ENCODE measurements around the gene HTRA2.

HTRA2 gene

DNA sequence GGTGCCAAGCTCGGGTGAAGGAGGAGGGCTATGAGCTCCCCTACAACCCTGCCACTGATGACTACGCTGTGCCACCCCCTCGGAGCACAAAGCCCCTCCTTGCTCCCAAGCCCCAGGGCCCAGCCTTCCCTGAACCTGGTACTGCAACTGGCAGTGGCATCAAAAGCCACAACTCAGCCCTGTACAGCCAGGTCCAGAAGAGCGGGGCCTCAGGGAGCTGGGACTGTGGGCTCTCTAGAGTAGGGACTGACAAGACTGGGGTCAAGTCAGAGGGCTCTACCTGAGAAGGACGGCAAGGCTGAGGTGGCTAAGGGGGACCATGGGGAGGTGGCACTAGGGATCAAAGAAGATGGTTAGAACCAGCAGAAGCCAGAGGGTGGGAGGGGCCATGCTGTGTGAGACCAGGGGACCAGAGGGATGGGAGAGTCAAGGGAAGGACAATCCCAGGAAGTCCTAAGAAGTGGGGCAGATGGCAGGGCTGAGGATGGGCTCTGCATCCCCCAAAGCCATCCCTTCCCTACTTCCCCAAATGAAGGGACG lies 27.2 kb downstream of the HTRA2 start (continued):
- no peak for TF ChIP-seq CSDC2 (CRISPR knock-in tag; IDR thresholded peaks at IDR 0.05)
- TF ChIP-seq ZFP30 (CRISPR knock-in tag; IDR thresholded peaks at IDR 0.05): no peak
- no peak for TF ChIP-seq ZFP3 (CRISPR knock-in tag; IDR thresholded peaks at IDR 0.05)
- TF ChIP-seq ZNF565 (CRISPR knock-in tag; conservative IDR thresholded peaks at IDR 0.05; ENCODE audit: low read depth): no peak
- TF ChIP-seq TCF4 (CRISPR knock-in tag; IDR thresholded peaks at IDR 0.05; ENCODE audit: borderline replicate concordance): no peak
- TF ChIP-seq ZNF8 (CRISPR knock-in tag; IDR thresholded peaks at IDR 0.05): no peak
- TF ChIP-seq, protein P1, sequence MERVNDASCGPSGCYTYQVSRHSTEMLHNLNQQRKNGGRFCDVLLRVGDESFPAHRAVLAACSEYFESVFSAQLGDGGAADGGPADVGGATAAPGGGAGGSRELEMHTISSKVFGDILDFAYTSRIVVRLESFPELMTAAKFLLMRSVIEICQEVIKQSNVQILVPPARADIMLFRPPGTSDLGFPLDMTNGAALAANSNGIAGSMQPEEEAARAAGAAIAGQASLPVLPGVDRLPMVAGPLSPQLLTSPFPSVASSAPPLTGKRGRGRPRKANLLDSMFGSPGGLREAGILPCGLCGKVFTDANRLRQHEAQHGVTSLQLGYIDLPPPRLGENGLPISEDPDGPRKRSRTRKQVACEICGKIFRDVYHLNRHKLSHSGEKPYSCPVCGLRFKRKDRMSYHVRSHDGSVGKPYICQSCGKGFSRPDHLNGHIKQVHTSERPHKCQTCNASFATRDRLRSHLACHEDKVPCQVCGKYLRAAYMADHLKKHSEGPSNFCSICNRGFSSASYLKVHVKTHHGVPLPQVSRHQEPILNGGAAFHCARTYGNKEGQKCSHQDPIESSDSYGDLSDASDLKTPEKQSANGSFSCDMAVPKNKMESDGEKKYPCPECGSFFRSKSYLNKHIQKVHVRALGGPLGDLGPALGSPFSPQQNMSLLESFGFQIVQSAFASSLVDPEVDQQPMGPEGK (CRISPR knock-in tag; IDR thresholded peaks at IDR 0.05; ENCODE audit: borderline replicate concordance): no peak

DNA sequence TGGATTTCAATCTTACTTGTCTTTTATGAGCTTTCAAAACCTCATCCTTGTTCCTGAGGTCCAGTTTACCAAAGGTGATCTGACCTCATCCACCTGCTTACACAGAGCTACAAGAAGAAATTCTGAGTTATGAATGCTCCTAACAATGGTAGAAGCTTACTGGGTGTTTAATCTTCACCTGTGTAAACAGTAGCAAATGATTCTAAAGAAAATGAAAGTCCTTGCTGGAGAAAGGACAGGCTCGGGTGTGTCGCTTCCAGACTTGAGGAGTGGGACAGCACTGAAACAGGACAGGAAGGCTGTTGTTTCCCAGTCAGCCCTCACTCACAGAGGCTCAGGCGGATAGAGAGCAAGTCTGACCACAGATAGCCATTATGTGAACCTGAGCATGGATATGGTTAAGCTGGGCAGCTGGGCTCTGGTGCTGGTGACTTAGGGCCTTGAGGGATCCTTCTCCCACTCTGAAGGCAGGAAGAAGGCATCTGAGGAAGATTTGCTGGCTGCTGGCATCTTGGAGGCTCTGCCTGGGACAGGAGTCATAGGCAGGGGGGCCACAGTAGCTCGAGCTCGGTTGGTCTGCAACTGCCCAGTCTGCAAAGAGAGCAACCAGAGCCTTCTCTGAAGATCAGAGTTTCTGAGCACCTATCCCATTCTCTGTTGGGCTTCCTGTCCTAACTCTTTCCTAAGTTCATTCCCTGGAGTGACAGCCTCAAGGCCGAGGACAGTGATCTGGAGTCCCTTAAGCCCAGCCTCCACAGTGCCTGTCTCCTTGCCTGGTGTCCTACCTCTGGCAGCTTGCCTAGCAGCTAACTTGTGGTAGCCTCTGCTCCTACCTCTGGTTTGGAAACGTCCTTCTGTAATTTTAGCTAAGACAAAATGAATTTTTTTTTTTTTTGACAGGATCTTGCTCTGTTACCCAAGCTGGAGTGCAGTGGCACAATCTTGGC lies 28.8 kb downstream of the HTRA2 start:
- TF ChIP-seq, protein P2, sequence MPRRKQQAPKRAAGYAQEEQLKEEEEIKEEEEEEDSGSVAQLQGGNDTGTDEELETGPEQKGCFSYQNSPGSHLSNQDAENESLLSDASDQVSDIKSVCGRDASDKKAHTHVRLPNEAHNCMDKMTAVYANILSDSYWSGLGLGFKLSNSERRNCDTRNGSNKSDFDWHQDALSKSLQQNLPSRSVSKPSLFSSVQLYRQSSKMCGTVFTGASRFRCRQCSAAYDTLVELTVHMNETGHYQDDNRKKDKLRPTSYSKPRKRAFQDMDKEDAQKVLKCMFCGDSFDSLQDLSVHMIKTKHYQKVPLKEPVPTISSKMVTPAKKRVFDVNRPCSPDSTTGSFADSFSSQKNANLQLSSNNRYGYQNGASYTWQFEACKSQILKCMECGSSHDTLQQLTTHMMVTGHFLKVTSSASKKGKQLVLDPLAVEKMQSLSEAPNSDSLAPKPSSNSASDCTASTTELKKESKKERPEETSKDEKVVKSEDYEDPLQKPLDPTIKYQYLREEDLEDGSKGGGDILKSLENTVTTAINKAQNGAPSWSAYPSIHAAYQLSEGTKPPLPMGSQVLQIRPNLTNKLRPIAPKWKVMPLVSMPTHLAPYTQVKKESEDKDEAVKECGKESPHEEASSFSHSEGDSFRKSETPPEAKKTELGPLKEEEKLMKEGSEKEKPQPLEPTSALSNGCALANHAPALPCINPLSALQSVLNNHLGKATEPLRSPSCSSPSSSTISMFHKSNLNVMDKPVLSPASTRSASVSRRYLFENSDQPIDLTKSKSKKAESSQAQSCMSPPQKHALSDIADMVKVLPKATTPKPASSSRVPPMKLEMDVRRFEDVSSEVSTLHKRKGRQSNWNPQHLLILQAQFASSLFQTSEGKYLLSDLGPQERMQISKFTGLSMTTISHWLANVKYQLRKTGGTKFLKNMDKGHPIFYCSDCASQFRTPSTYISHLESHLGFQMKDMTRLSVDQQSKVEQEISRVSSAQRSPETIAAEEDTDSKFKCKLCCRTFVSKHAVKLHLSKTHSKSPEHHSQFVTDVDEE (CRISPR knock-in tag; IDR thresholded peaks at IDR 0.05): no peak
- no peak for TF ChIP-seq CREB5 (CRISPR knock-in tag; IDR thresholded peaks at IDR 0.05; ENCODE audit: low read depth)
- TF ChIP-seq, protein P3, sequence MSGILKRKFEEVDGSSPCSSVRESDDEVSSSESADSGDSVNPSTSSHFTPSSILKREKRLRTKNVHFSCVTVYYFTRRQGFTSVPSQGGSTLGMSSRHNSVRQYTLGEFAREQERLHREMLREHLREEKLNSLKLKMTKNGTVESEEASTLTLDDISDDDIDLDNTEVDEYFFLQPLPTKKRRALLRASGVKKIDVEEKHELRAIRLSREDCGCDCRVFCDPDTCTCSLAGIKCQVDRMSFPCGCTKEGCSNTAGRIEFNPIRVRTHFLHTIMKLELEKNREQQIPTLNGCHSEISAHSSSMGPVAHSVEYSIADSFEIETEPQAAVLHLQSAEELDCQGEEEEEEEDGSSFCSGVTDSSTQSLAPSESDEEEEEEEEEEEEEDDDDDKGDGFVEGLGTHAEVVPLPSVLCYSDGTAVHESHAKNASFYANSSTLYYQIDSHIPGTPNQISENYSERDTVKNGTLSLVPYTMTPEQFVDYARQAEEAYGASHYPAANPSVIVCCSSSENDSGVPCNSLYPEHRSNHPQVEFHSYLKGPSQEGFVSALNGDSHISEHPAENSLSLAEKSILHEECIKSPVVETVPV (CRISPR knock-in tag; IDR thresholded peaks at IDR 0.05): no peak
- TF ChIP-seq, protein P1 (CRISPR knock-in tag; IDR thresholded peaks at IDR 0.05; ENCODE audit: borderline replicate concordance): no peak
- no peak for TF ChIP-seq TOX (CRISPR knock-in tag; IDR thresholded peaks at IDR 0.05; ENCODE audit: borderline replicate concordance)
- no peak for TF ChIP-seq ZNF8 (CRISPR knock-in tag; IDR thresholded peaks at IDR 0.05)
- TF ChIP-seq ZC3H10 (CRISPR knock-in tag; IDR thresholded peaks at IDR 0.05): no peak
- TF ChIP-seq ZFP30 (CRISPR knock-in tag; IDR thresholded peaks at IDR 0.05): no peak
- TF ChIP-seq ZNF565 (CRISPR knock-in tag; conservative IDR thresholded peaks at IDR 0.05; ENCODE audit: low read depth): no peak
- no peak for TF ChIP-seq SNAI2 (CRISPR knock-in tag; IDR thresholded peaks at IDR 0.05)
- no peak for TF ChIP-seq ISL1 (CRISPR knock-in tag; IDR thresholded peaks at IDR 0.05)
- TF ChIP-seq, protein P4, sequence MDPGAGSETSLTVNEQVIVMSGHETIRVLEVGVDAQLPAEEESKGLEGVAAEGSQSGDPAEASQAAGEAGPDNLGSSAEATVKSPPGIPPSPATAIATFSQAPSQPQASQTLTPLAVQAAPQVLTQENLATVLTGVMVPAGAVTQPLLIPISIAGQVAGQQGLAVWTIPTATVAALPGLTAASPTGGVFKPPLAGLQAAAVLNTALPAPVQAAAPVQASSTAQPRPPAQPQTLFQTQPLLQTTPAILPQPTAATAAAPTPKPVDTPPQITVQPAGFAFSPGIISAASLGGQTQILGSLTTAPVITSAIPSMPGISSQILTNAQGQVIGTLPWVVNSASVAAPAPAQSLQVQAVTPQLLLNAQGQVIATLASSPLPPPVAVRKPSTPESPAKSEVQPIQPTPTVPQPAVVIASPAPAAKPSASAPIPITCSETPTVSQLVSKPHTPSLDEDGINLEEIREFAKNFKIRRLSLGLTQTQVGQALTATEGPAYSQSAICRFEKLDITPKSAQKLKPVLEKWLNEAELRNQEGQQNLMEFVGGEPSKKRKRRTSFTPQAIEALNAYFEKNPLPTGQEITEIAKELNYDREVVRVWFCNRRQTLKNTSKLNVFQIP (CRISPR knock-in tag; IDR thresholded peaks at IDR 0.05; ENCODE audit: borderline replicate concordance, low read depth): no peak
- TF ChIP-seq RARB (CRISPR knock-in tag; IDR thresholded peaks at IDR 0.05): no peak
- no peak for TF ChIP-seq PPARA (CRISPR knock-in tag; IDR thresholded peaks at IDR 0.05; ENCODE audit: borderline replicate concordance)
- no peak for TF ChIP-seq OSR1 (CRISPR knock-in tag; IDR thresholded peaks at IDR 0.05)
- no peak for TF ChIP-seq ESRRG (CRISPR knock-in tag; IDR thresholded peaks at IDR 0.05)
- TF ChIP-seq GLIS3 (CRISPR knock-in tag; IDR thresholded peaks at IDR 0.05): no peak
- TF ChIP-seq ZNF70 (CRISPR knock-in tag; IDR thresholded peaks at IDR 0.05): no peak
- no peak for TF ChIP-seq ARNTL (CRISPR knock-in tag; IDR thresholded peaks at IDR 0.05; ENCODE audit: borderline replicate concordance, low read depth)
- ATAC-seq: no peak

Data from SK-N-SH treated with all-trans-retinoic acid at 6 μM for 48 hours (cell line).